ENCODE results near the gene HSPBP1. TPM values are rescaled to one million over a fixed set of nuclear protein-coding genes. Genes with fewer than 3 reads are reported as not detected.
A peak's percentile ranks its signal among the peaks of the same experiment; 100 is the strongest.

HSPBP1 gene
- total RNA-seq, 1 experiment from 2014 or later: 65.2 TPM

- no peak for ATAC-seq
- Mint-ChIP-seq H3K4me3 (no peak overlapping the region), H3K36me3 (peaks cover 19% of the 10 kb centered on the region), H3K4me1 (peaks cover 4% of the 10 kb centered on the region), H3K27me3 (ENCODE audit: low read depth) (no peaks in the 10 kb centered on the region), H3K9me3 (no peaks in the 10 kb centered on the region), H3K27ac (peak overlapping the region; percentile 4; the same call in 1 of the 2 replicates)
- no peak for DNase-seq (ENCODE audit: low spot score)
- TF ChIP-seq ZNF138 (CRISPR knock-in tag; conservative IDR thresholded peaks at IDR 0.05): no peak
- TF ChIP-seq E2F5 (CRISPR knock-in tag; IDR thresholded peaks at IDR 0.05): no peak
- TF ChIP-seq OVOL2 (CRISPR knock-in tag; IDR thresholded peaks at IDR 0.05; ENCODE audit: borderline replicate concordance): no peak
- TF ChIP-seq ZNF532 (CRISPR knock-in tag; IDR thresholded peaks at IDR 0.05; ENCODE audit: borderline replicate concordance): no peak
- TF ChIP-seq ARID4B (CRISPR knock-in tag; IDR thresholded peaks at IDR 0.05; ENCODE audit: borderline replicate concordance): no peak
- TF ChIP-seq ZNF232 (CRISPR knock-in tag; IDR thresholded peaks at IDR 0.05): no peak
- TF ChIP-seq USF1 (CRISPR knock-in tag; IDR thresholded peaks at IDR 0.05): no peak
- TF ChIP-seq ESRRA (CRISPR knock-in tag; IDR thresholded peaks at IDR 0.05; ENCODE audit: borderline replicate concordance): no peak
- TF ChIP-seq GABPB1 (CRISPR knock-in tag; IDR thresholded peaks at IDR 0.05): no peak
- no peak for TF ChIP-seq NR2C2 (CRISPR knock-in tag; IDR thresholded peaks at IDR 0.05)
- ChIA-PET CTCF (interaction anchor here (1.0 to 1.5 kb wide), 2 partner anchors 102 to 108 kb away, joined by 3 to 4 read pairs; no protein-coding TSS in a partner anchor), POLR2A (no interaction called here)
Observed at GRCh38 chr19:55248704-55249103, 31.2 kb downstream of the HSPBP1 start.

GRCh38 chr19:55248166-55248675 lies 31.7 kb downstream of the HSPBP1 start:
- ATAC-seq: no peak
- no peaks in the 10 kb centered on the region for H3K9me3 Mint-ChIP-seq
- no peak overlapping the region for H3K4me3 Mint-ChIP-seq
- POLR2A ChIA-PET: no interaction called here
- no peaks in the 10 kb centered on the region; the same call in 1 of the 2 replicates for H3K4me1 Mint-ChIP-seq
- H3K27me3 Mint-ChIP-seq (ENCODE audit: low read depth): no peaks in the 10 kb centered on the region
- H3K36me3 Mint-ChIP-seq: peaks cover 24% of the 10 kb centered on the region
- 0 out of 2 replicates have a peak overlapping the region, but pooled peaks have one; percentile 14 for H3K27ac Mint-ChIP-seq
- CTCF ChIA-PET: interaction anchor here (1.0 to 1.5 kb wide), 4 partner anchors 21 to 107 kb away, joined by 3 to 4 read pairs (median 4); partner anchors contain the start of gene DNAAF3
- no peak for DNase-seq (ENCODE audit: low spot score)
- TF ChIP-seq ATF2 (CRISPR knock-in tag; IDR thresholded peaks at IDR 0.05; ENCODE audit: borderline replicate concordance, low read depth) (no peak), ZNF138 (CRISPR knock-in tag; conservative IDR thresholded peaks at IDR 0.05) (no peak), PREB (CRISPR knock-in tag; IDR thresholded peaks at IDR 0.05; ENCODE audit: borderline replicate concordance) (no peak), SOX15 (CRISPR knock-in tag; IDR thresholded peaks at IDR 0.05) (no peak), FOXP1 (CRISPR knock-in tag; IDR thresholded peaks at IDR 0.05; ENCODE audit: borderline replicate concordance) (no peak), KAT7 (CRISPR knock-in tag; IDR thresholded peaks at IDR 0.05; ENCODE audit: borderline replicate concordance) (no peak), ZNF121 (CRISPR knock-in tag; IDR thresholded peaks at IDR 0.05) (no peak), ZNF671 (CRISPR knock-in tag; IDR thresholded peaks at IDR 0.05) (no peak), CREB1 (CRISPR knock-in tag; IDR thresholded peaks at IDR 0.05) (no peak), TP53 (CRISPR knock-in tag; IDR thresholded peaks at IDR 0.05) (no peak), NFE2L1 (CRISPR knock-in tag; IDR thresholded peaks at IDR 0.05) (no peak)
